SK-N-SH (cell line): ENCODE measurements around the gene AMD1.

Experiments used
- CTCF ChIP-seq: fragments of 200-600 bp; sonication (generic); IDR thresholded peaks from 2 replicates; pipeline ENCODE4 v1.6.1; 2017; ENCODE audit warnings: antibody characterized with exemption, mild to moderate bottlenecking, moderate library complexity
- ELF1 ChIP-seq: IDR thresholded peaks from 2 replicates; pipeline ENCODE4 v1.4.0; 2012
- NRF1 ChIP-seq: IDR thresholded peaks from 2 replicates; pipeline ENCODE4 v1.6.1; 2012; ENCODE audit warnings: low read depth, mild to moderate bottlenecking, low read length
- POLR2AphosphoS5 ChIP-seq: IDR thresholded peaks from 2 replicates; pipeline ENCODE4 v1.6.1; 2012; ENCODE audit warnings: low read depth, low read length
- SIN3A ChIP-seq: IDR thresholded peaks from 2 replicates; pipeline ENCODE4 v1.6.1; 2012; ENCODE audit warnings: low read depth, mild to moderate bottlenecking, low read length, moderate library complexity, borderline replicate concordance
- TAF1 ChIP-seq: IDR thresholded peaks from 2 replicates; pipeline ENCODE4 v1.6.1; 2012; ENCODE audit warnings: low read depth, mild to moderate bottlenecking, low read length, moderate library complexity, borderline replicate concordance
- USF2 ChIP-seq: fragments of 150-350 bp; IDR thresholded peaks from 2 replicates; pipeline ENCODE4 v1.6.1; 2017; ENCODE audit warnings: antibody characterized with exemption, low read length, low read depth, borderline replicate concordance
- YY1 ChIP-seq: IDR thresholded peaks from 2 replicates; pipeline ENCODE4 v1.4.0; 2012; ENCODE audit warnings: low read depth, mild to moderate bottlenecking

GRCh38 chr6:110885526-110885925 lies 10.9 kb downstream of the AMD1 start:
- TF ChIP-seq NRF1 (no peak), POLR2AphosphoS5 (no peak), CTCF (no peak), USF2 (no peak), TAF1 (no peak), SIN3A (no peak), YY1 (no peak), ELF1 (no peak)
